Measurements from ENCODE around the gene SZT2.
A peak's percentile ranks its signal among the peaks of the same experiment; 100 is the strongest.
"Not testable (repeated sequence)": the region's sequence is repeated elsewhere in the genome, so short reads cannot be mapped to it uniquely, and the experiment has no call there.

SZT2 gene

GRCh38 chr1:43444151-43444828, 54.6 kb downstream of the SZT2 start:
- no peak for DNase-seq

GRCh38 chr1:43444836-43445235, 55.1 kb downstream of the SZT2 start:
- no peak for DNase-seq

GRCh38 chr1:43445606-43446387, 56.1 kb downstream of the SZT2 start:
- DNase-seq: no peak

- no peak for DNase-seq
These were observed 56.7 kb downstream of the SZT2 start for GRCh38 chr1:43446388-43446740.

DNA sequence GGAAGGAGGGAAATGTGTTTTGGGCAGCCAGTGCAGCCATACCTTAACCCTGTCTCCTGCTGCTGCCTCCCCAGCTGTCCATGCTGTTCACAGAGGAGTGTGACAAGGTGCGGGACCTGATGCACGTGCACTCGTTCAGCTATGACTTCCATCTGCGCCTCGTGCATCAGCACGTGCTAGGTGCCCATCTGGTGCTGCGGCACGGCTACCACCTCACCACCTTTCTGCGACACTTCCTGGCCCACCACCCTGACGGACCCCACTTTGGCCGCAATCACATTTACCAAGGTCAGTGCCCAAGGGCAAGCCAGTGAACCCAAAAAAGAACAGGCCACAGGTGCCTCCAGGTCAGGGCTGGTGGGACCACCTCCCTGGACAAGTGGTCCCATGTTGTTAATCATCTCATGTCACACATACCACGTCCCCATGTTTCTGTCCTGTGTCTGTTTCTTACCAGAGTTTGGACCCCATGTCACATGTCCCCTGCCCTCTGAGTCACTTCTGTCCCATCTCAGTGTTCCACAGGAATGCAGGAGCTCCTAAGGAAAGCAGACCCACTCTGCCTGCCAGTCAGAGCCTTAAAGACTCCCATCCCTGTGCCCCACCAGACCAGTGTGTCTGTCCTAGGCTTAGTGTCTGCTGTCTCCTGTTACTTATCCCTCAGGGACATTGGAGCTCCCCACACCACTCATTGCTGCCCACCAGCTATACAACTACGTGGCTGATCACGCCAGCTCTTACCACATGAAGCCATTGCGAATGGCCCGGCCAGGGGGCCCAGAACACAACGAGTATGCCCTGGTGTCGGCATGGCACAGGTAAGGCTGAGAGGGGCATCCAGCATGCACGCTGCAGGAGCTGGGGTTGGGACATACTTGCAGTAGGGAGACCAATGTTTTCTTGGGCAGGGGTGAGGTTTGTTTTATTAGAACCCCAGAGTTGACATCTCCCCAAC, 57.5 kb downstream of the SZT2 start:
- DNase-seq: no peak

DNA sequence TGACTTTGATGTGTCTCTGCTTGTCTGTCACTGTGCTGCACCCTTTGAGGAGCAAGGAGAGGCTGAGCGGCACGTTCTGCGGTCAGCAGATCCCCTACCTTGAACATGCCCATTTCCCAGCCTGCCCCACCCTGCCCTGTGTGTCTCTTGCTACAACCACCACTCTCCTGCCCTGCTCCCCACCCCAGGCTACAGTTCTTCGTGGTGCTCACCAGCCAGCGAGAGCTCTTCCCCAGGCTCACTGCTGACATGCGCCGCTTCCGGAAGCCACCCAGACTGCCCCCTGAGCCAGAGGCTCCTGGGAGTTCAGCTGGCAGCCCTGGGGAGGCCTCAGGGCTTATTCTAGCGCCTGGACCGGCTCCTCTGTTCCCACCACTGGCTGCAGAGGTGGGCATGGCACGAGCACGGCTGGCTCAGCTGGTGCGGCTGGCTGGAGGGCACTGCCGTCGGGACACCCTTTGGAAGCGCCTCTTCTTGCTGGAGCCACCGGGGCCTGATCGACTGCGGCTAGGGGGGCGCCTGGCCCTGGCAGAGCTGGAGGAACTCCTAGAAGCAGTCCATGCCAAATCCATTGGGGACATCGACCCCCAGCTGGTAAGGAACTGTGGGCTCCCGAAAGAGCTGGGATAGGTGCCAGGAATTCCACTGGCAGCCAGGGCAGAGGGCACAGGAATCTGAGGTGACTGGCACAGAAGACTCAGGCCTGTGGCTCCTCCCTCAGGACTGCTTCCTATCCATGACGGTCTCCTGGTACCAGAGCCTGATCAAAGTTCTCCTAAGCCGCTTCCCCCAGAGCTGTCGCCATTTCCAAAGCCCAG, 58.4 kb downstream of the SZT2 start:
- DNase-seq: no peak

DNA sequence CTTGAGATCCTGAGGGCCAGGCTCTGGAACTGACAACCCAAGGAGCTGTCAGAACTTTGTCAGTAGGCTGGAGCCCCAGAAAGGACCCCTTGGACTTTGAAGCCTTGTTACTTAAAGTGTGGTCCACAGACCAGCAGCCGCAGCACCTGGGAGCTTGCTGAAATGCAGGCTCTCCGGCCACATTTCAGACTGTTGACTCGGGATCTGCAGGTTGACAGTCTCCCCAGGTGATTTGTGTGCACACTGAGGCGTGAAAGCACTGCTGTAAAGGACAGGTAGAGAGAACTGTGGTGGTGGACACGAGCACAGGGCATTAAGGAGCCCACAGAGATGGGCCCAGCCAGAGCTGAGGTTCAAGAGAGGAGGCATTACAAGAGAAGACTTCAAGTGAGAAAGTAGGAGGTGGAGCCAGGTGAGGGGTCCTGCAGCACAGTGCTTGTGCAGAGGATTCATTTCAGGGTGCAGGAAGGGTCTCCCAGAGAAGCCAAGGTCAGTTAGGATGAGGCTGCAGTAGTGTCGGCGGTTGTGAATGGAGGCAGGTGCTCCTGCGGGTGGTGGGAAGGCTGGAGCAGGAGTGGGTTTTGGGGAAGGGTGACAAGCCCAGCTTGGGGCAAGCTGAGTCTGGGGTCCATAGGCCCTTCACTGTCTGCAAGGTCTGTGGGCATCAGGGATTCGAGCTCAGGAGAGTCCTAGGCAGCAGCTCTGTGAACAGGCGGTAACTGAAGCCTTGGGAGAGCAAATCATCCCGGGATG, 59.4 kb downstream of the SZT2 start:
- DNase-seq: no peak

DNA sequence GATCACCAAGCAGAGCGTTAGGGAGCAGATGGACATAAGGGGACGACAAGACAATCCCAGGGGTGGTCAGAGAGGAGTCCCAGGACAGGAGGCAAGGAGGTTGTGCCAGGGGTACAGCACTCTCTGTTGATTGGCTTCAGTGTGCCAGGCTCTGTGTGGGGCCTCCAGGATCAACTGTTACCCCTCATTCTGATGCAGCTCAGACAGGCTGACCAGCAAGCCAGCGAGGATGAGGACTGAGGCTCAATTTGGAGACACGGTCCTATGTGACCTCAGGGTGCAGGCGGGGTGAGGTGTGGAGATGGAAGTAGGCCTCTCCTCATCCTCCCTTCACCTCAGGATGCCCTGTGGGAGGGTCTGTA, 60.0 kb downstream of the SZT2 start:
- DNase-seq: no peak

DNA sequence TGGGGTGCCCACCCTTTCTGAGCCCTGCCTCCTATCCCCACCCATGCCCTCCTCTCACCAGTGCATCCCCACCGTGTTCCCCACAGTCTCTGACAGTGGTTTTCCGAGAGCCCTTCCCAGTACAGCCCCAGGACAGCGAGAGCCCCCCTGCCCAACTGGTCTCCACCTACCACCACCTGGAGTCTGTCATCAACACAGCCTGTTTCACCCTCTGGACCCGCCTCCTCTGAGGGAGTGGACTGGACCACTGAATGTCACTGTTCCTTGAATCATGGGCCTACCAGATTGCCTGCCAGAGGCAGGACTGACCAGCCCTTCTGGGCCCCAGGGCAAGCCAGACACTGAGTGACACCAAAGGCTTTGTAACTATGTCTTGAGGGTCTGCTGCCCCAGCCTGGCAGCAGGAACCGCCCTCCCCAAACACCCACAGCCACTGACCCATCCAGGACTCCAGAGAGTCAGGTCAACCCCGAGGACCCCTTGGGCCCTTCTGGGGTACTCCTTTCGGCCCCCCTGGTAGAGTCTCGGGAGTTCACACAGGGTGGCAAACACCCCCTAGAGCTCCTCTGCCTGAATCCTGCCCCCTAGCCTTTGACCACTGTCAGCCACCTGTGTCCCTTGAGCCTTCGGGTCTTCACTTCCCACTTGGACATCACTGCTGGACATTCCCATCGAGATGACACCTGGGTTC, 60.7 kb downstream of the SZT2 start:
- DNase-seq: no peak

DNA sequence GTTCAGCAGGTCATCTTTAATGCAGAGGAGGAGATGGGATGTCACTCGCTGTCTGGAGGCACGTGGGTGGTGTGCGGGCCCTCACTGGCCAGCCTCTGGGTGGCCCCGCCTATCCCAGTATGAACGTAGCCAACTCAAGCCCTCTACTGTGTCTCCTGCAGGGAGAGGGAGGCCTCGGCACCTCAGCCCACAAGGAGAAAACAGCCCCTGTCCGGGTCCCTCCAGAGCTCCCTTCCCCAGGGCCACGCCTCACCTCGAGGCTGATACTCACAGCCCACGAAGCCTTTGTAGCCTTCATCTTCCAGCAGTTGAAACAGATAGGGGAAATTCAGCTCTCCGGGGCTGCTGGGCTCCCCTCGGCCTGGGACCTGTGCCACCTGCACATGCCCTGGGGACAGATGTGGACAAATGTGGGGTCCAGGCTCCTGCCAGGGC, 61.5 kb downstream of the SZT2 start:
- no peak for DNase-seq

DNA sequence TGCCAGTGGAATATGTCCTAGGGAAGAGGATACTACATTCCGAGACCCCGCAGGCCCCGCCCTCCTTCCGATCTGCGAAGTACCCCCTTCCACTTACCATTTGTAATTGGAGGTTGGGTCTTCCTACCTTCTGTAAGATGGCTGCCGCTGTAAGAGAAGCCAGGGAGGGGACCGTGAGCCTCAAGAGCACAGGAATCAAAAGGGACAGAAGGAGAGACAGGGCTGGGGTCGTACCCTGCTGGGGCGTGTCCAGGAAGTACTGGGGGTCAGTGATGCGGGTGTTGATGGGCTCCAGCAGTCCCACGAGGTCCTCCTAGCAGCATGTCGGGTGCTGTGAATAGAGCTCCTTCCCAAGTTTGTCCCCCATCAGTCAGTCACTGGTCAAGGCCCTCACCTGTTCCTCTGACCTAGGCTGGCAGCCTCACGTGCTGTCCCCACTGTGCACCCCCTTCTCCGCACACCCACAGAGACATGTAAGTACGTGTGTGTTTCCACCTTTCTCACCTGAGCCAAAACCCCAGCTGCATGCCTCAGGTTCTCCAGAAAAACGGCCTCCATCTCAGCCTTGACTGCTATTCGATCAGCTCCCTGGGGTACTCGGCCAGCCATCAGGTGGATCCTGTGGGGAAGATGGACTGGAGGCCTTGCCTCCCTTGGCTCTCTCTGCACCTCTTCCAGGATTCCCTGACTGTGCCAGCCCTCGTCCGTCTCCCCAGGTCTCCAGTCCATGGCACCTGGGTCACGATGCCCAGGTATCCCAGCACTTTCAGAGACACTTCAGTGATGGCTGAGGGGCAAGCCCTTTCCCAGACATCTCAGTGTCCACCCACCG, 62.2 kb downstream of the SZT2 start:
- DNase-seq: no peak

- no peak for DNase-seq
These were observed 63.2 kb downstream of the SZT2 start for GRCh38 chr1:43452789-43453441.

- DNase-seq: peak; percentile 33
These were observed 64.0 kb downstream of the SZT2 start, which contains the start of gene HYI for GRCh38 chr1:43453442-43454269. HYI (minus strand) TSS chr1:43453931; CDS start chr1:43453793, 138 bp downstream.

GRCh38 chr1:43454270-43455011, 64.7 kb downstream of the SZT2 start:
- peak; percentile 64 for DNase-seq

- no peak for DNase-seq
These were observed 65.7 kb downstream of the SZT2 start for GRCh38 chr1:43455213-43455889.

DNA sequence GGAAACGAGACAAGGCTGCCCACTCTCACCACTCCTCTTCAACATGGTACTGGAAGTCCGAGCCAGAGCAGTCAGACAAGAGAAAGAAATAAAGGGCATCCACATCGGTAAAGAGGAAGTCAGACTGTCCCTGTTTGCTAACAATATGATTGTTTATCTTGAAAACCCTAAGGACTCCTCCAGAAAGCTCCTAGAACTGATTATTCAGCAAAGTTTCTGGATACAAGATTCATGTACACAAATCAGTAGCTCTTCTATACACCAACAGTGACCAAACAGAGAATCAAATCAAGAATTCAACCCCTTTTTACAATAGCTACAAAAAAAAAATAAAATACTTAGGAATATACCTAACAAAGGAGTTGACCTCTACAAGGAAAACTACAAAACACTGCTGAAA, 68.7 kb downstream of the SZT2 start:
- not testable (repeated sequence) for DNase-seq

GRCh38 chr1:43460988-43461693, 71.4 kb downstream of the SZT2 start:
- no peak for DNase-seq
